NCI-H345 treated with DMSO at 0.1 percent for 48 hours (cell line): ENCODE data around the gene RSRC2.
A peak's percentile ranks its signal among the peaks of the same experiment; 100 is the strongest.
"Not testable (repeated sequence)": the region's sequence is repeated elsewhere in the genome, so short reads cannot be mapped to it uniquely, and the experiment has no call there.

ENCODE experiments used
- DNase-seq: peaks from one replicate; lab custom pipeline; 2025; ENCODE audit not compliant: unreplicated experiment; lab: John Stamatoyannopoulos, UW

Gene RSRC2

DNA sequence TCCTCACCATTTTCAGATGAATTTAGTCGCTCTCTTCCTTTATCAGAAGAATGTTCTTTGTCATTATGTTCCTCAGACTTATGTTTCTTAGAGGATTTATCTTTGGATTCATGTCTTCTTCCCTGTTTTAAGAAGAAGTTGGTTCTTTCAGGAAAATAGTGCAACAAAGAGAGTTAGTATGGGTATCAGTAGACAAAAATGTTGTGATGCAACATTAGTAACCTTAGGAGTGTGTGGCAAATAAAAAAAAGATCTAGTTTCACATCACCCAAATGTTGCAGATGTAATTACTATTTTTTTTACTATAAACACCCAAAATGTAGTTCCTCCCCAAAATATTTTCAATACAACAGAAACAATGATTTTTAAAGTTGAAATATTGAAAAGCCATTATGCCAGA is 7.8 kb downstream of the RSRC2 start:
- DNase-seq: no peak

DNA sequence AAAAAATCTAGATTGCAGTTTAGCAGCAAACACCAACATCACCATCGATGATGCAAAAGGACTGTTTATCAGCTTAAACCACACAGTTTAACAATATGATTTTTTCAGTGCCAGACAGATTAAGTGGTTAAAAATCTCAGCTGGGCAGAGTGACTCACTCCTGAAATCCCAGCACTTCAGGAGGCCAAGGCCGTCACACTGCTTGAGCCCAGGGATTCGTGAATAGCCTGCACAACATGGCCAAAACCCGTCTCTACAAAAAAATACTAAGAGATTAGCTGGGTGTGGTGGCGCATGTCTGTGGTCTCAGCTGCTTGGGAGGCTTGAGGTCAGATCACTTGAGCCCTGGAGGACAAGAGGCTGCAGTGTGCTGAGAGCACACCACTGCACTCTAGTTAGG is 8.9 kb downstream of the RSRC2 start:
- DNase-seq: no peak

DNA sequence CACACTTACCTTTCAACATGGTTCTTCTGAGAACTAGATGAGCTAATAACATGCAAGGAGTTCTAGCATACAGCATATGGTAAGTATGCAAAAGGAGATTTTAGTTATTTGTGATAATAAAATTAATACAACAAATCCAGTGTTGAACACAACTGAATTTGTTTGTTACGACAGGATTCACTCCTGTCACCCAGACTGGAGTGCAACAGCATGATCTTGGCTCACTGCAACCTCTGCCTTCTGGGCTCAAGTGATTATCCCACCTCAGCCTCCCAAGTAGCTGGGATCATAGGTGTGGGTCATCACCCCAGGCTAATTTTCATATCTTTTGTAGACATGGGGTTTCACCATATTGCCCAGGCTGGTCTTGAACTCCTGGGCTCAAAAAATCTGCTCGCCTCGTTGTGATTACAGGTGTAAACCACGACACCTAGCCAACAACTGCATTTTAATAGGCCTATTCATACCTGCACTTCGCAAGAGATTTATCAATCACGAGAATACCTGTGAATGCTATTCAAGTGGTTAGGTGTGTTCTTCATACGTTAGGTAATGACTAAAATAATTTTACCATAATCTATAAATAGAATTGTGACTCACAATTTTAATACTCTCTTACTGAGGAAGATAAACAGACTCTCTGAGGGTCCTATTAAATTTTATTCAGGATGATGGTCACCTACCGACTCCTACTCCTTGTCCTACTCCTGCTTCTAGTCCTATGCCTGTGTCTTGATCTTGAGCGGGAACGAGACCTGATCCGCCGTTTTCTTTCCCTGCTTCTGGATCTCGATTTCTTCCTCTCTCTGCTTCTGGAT is 10.0 kb downstream of the RSRC2 start:
- DNase-seq: no peak

DNA sequence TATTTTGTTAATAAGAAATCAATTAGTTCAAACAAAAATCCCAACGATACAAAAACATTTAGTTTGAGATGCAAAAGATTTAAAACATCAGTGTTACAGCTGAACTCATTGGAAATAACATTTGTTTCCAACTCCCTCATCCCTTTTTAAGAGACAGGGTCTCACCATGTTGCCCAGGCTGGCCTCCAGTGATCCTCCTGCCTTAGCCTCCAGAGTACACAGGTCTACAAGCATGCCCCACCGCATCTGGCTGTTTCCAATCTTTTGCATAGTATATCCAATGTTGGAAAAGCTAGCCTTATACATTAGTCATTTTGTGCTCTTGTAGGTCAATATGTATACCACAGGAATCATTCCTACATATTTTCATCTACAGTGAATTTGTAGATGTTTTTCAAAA is 11.5 kb downstream of the RSRC2 start:
- DNase-seq: no peak

DNA sequence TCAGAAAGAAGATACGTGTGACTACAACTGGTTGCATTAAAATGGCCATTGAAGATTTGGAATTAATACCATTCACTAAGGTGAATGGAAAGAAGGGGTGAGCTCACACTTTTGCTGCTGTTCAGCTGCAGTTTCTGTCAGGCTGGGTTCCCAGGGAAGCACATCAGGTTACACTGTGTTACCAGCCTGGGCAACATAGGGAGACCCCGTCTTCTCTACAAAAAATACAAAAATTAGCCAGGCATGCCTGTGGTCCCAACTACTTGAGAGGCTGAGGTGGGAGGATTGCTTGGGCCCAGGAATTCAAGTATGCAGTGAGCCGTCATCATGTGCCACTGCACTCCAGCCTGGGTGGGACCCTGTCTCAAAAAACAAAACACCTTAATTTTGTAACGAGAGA is 13.1 kb downstream of the RSRC2 start:
- DNase-seq: no peak

DNA sequence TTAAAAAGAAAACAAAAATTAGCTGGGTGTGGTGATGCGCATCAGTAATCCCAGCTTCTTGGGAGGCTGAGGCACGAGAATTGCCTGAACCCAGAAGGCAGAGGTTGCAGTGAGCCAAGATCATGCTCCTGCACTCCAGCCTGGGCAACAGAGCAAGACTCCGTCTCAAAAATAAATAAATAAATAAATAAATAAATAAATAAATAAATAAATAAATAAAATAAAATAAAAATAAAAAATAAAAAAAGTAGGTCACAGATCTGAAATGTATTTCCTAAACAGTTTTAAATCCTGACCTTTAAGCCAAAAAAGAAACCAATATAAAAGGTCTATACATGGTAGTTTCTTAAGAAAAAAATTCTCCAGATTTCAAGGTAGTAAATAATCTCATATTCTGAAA is 13.7 kb downstream of the RSRC2 start:
- not testable (repeated sequence) for DNase-seq

DNA sequence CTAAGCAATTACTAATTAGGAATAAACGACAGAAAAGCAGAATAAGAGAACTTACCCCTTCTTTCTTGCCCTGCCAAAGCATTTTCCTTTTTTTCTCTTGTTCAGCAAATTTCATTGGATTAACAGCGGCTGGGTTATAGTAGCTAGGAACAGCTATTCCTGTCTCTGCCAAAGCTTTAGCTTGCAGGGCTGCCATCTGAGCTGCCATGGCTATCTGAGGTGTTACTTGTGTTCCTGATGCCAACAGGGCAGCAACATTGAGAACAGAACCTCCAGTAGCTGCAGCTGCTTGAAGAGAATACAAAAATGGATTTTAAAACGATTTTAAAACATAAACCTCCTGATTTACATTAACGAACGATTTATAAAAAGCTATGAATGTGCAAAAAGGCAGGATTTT is 18.6 kb downstream of the RSRC2 start:
- DNase-seq: no peak

DNA sequence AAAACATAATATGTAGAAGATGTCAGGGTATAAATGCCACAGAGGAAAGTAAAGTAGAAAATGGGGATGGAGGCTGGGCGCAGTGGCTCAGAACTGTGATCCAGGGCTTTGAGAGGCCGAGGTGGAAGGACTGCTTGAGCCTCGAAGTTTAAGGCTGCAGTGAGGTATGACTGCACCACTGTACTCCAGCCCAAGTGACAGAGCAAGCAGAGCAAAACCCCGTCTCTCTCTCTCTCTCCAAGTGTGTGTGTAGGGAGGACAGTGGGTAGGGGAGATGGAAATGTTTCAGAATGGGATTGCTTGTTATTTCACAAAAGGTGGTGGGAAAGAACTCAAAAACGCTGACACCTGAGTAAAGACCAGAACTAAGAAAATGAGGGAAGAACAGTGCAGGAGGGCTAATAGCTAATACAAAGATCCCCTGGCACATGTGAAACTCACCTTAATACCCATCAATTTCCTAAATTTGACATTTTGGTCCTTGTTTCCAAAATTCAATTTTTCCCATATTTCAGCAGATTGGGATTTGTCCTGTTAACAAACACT is 20.3 kb downstream of the RSRC2 start:
- DNase-seq: no peak

DNA sequence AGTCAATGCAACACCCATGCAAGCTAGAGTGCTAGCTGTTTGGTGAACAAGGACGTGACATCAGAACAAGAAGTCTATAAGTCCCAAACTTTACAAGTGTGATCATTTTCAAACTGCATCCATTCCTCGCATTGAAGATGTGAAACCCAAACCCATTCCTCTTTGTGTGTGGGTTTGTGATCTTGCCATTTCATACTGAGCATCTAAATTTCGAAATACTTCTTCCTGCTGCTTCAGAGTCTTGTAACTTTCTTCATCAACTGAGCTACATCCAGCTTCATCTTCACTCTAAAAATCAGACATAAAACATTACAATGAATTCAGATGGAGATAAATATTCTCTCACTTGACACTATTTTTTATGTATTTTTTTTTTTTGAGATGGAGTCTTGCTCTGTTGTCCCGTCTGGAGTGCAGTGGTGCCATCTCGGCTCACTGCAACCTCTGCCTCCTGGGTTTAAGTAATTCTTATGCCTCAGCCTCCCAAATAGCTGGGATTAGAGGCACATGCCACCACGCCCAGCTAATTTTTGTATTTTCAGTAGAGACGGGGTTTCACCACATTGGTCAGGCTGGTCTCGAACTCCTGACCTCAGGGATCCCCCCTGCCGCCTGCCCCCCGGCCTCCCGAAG is 21.2 kb downstream of the RSRC2 start:
- no peak for DNase-seq

DNA sequence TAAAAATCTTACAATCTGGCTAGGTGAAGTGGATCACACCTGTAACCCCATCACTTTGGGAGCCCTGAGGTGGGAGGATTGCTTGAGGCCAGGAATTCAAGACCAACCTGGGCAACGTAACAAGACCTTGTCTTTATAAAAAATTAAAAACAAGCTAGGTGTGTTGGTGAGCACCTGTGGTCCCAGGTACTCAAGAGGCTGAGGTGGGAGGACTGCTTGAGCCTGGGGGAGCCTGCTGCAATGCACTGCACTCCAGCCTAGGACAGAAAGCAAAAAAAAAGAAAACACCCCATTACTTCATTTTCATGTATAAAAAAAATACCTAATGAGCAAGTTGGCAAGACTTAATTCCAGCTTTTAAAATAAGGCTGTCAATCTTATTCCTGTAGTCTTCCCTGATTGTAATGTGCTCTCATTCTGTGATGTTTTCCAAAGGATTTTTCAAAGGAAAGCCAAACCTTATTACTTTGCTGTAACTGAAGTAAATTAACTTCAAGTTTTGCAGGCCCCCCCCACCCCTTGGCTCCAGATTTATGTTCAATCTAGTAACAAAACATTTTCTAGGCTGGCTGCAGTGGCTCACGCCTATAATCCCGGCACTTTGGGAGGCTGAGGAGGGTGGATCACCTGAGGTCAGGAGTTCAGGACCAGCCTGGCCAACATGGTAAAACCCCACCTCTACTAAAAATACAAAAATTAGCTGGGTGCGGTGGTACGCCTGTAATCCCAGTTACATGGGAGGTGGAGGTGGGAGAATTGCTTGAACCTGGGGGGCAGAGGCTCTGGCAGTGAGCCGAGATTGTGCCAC is 22.7 kb downstream of the RSRC2 start:
- DNase-seq: no peak

DNA sequence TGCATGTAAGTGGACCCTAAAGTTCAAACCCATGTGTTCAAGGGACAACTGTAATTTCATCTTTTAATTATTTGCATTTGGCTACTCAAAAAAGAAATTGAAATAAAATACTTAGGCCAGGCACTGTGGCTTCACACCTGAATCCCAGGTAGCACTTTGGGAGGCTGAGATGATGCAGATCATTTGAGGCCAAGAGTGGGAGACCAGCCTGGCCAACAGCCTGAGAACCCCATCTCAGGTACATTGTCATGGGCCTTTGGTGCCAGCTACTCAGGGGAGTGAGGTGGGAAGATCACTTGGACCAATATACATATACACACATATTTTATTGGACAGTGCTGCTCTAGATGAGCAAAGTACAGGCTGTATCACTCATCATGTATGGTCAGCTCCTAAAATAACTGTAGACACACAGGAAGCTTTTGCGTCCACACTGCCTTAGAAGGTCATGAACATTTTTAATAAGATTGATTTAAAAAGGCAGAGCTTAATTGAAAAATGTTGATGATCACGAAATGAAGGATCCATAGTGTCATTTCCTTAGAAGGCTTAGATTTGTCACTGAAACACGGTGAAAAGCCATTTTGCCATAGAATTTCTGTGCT is 23.5 kb downstream of the RSRC2 start:
- no peak for DNase-seq

DNA sequence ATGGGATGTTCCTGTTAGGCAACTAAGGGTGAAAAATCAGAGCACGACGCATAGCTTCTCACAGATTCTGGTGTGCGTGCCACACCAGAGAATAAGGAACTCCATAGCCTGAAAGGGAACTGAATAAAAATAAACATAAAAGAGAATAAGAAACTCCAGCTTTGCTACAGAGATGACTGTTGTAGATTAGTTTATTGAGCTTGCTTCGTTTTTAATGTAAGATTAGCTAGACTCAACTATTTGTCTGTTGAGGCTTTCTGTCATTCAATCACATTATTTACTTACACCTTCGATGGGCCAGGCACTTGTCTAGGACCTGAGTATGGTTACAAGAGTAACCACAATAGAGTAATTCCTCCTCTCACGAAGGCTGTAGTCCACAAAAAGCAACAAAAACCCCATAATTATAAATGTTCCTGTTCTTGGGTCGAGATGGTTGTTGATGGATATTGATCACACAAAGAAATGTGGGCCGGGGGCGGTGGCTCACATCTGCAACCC is 25.2 kb downstream of the RSRC2 start:
- no peak for DNase-seq

DNA sequence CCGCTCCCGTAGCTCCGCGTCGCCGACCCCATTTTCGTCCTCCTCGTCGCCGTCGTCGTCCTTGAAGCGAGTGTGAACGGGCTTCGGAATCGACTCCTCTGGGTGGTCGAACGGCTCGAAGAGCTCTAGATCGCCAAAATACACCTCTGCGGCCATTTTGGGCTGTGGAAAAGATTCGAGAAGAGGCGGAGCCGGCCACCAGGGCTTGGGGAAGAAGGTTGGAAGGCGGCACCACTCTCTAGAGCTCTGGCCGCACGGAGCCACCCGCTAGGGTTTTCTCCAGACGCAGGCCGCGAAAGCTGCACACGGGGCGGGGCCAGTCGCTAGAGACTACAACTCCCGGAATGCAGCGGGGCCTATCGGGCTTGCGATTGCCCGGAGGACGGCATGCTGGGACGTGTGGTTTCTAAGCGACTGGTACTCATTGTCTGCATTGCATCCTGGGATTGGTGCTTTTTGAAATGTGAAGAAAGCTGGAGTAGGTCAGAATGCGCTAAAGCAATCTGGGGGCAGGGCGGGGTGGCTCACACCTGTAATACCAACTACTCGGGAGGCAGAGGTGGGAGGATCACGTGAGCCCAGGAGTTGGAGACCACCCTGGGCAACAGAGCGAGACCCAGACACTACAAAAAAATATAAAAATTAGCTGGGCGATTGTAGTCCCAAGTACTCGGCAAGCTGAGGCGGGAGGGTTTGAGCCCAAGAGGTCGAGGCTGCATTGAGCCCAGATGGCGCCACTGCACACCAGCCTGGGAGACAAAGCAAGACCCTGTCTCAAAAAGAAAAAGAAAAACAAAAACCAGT is 25.8 kb downstream of the RSRC2 start, which contains the start of gene ZCCHC8:
TSS of gene ZCCHC8 (minus strand) at position 248 of the 804 bp plus-strand sequence. CDS start at position 156, 92 bp downstream.
- peak; percentile 97 for DNase-seq

DNA sequence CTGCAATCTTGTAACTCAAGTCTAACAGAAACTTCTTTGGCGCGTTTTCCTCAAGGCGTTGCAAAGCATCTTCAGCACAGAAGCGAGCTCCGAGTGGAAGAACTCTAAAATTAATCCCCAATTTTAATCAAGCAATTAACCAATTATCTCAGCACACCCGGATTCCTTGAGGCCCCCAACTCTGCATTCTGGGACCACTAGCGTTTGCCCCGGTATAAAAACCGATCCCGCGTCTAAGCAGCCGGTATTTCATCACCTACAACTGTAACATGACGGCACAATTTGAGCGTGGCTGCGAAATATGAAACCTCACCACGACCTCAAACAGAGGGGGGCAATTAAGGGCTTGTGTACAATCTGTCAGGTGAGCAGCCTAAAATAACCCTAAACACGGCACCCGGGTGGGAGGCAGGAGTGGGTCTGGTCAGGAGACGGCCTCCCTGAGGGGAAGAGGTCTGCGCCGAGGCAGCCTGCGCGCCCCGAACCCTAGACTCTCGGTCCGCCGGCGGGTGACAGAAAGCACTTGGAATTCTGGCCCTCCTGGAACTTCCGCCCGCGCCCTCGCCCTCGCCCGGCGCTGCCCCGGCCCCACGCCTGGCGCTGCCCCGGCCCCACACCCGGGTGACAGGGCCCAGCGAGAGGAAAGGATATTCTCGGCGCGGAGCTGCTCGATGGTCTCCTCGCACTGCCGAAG is 26.6 kb downstream of the RSRC2 start:
- peak; percentile 7 for DNase-seq

DNA sequence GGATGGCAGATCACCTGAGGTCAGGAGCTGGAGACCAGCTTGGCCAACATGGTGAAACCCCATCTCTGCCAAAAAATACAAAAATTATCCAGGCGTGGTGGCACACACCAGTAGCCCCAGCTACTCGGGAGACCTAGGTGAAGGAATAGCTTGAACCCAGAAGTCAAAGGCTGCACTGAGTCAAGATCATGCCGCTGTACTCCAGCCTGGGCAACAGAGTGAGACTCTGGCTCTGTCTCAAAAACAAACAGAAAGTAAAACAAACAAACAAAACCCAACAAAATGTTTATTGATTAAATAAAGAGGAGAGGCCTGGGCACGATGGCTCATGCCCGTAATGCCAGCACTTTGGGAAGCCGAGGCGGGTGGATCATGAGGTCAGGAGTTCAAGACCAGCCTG is 31.5 kb downstream of the RSRC2 start:
- DNase-seq: no peak

DNA sequence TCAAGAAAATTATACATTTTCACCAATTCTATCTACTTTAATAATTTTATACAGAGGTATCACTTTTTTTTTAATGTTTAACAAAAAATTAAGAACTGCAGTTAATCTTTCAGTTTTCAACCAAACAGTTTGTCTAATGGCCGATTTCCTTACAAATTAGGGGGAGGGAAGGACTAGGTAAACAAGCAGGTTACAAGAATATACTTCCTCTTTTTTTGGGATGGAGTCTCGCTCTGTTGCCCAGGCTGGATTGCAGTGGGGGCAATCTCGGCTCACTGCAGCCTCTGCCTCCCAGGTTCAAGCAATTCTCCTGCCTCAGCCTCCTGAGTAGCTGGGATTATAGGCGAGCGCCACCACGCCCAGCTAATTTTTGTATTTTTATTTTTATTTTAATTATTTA is 33.5 kb downstream of the RSRC2 start:
- not testable (repeated sequence) for DNase-seq

DNA sequence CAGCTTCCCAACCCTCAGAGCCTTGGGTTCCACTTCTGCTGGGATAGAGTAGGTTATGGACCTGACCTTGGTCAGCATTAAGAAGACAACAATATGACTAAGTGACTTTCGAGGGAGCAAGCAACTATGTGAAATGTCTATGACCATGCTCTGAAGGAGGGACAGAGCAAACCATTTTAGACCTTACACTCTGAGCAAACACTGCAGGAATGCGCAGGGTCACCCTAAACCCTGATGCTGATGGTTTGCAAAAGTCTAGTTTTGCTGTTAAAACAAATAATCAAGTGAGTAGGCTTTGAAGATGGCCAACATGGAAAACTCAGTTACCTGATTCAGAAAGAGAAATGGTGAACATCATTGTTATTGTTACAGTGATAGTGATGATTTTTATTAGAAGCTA is 34.7 kb downstream of the RSRC2 start:
- no peak for DNase-seq

DNA sequence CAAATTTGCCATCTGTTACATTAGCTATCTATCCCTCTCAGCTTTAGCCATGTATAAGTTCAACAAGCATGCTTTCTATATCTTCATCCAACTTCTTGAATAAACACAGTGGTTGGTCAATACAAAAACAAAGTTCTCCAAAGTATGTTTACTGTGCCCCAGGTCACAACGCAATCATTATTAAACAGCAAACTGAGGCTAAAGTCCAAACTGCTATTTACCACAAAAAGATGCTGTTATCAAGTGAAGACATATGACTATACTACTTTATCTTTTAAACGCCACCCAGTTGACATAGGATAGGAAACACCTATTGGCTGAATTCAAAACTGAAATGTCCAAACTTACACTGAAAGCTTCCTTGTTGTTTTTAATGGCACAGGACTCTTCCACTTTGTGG is 37.7 kb downstream of the RSRC2 start:
- DNase-seq: no peak

DNA sequence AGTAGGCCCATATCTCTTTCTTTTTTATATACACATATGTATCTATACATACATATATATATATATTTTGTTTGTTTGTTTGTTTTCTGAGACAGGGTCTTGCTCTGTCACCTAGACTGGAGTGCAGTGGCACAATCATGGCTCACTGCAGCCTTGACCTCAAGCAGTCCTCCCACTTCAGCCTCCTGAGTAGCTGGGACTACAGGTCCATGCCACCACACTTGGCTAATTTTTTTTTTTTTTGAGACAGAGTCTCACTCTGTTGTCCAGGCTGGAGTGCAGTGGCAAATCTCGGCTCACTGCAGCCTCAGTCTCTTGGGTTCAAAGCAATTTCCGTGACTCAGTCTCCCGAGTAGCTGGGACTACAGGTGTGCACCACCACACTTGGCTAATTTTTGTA is 38.9 kb downstream of the RSRC2 start:
- not testable (repeated sequence) for DNase-seq
